MG63 (cell line): ENCODE results near the gene DPF1. TPM values are rescaled to one million over a fixed set of nuclear protein-coding genes. Genes with fewer than 3 reads are reported as not detected.

Source experiments
- DNase-seq: peaks from one replicate; pipeline ENCODE4 v3.0.0-alpha.2; 2020
- H3K27me3 ChIP-seq: fragments of 250-450 bp; sonication (Bioruptor Pico); 2 replicates; pipeline ENCODE4 v1.5.1; 2020; ENCODE audit warnings: mild to moderate bottlenecking, moderate library complexity
- H3K36me3 ChIP-seq: fragments of 250-450 bp; sonication (Bioruptor Pico); 2 replicates; pipeline ENCODE4 v1.5.1; 2020; ENCODE audit warnings: mild to moderate bottlenecking, moderate library complexity
- H3K4me3 ChIP-seq: fragments of 250-450 bp; sonication (Bioruptor Pico); 2 replicates; pipeline ENCODE4 v1.5.1; 2020; ENCODE audit warnings: mild to moderate bottlenecking, moderate library complexity
- H3K9me3 ChIP-seq: fragments of 250-450 bp; sonication (Bioruptor Pico); 2 replicates; pipeline ENCODE4 v1.5.1; 2020; ENCODE audit warnings: mild to moderate bottlenecking, moderate library complexity
- total RNA-seq: library from RNA; depleted of rRNA; stranded (reverse); fragments of >200 nt; shearing (Covaris generic); gene quantifications from 2 replicates; pipeline ENCODE4 v1.2.3, GENCODE V29; 2014; ENCODE audit warnings: low replicate concordance; rRNA removed

DPF1 gene
- total RNA-seq, 1 experiment from 2014 or later, result 6.9 TPM

DNA sequence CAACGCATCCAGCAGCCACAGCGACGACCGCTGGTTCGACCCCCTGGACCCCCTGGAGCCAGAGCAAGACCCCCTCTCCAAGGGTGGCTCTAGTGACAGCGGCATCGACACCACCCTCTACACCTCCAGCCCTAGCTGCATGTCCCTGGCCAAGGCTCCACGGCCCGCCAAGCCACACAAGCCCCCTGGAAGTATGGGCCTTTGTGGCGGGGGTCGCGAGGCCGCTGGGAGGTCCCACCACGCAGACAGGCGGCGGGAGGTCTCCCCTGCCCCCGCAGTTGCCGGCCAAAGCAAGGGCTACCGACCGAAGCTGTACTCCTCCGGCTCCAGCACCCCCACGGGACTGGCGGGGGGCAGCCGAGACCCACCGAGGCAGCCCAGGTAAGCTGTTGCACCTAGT, 59.5 kb downstream of the DPF1 start:
- DNase-seq, result no peak
- peaks cover 34% of the 10 kb centered on the region for H3K36me3 ChIP-seq
- no peaks in the 10 kb centered on the region for H3K27me3 ChIP-seq
- H3K4me3 ChIP-seq, result no peak overlapping the region
- 0 out of 2 replicates have a peak, but pooled peaks cover 4% of the 10 kb centered on the region for H3K9me3 ChIP-seq

- H3K36me3 ChIP-seq, result peaks cover 31% of the 10 kb centered on the region
These were observed 60.4 kb downstream of the DPF1 start for GRCh38 chr19:38163419-38164290.

GRCh38 chr19:38162632-38163031, 61.4 kb downstream of the DPF1 start:
- Histone ChIP-seq H3K9me3 (0 out of 2 replicates have a peak, but pooled peaks cover 4% of the 10 kb centered on the region), H3K4me3 (no peak overlapping the region), H3K27me3 (no peaks in the 10 kb centered on the region), H3K36me3 (peaks cover 28% of the 10 kb centered on the region)
- no peak for DNase-seq

More at GRCh38 chr19:38163419-38164290, 60.4 kb downstream of the DPF1 start:
- Histone ChIP-seq H3K9me3 (0 out of 2 replicates have a peak, but pooled peaks cover 4% of the 10 kb centered on the region), H3K4me3 (no peak overlapping the region), H3K27me3 (no peaks in the 10 kb centered on the region)
- no peak for DNase-seq

DNA sequence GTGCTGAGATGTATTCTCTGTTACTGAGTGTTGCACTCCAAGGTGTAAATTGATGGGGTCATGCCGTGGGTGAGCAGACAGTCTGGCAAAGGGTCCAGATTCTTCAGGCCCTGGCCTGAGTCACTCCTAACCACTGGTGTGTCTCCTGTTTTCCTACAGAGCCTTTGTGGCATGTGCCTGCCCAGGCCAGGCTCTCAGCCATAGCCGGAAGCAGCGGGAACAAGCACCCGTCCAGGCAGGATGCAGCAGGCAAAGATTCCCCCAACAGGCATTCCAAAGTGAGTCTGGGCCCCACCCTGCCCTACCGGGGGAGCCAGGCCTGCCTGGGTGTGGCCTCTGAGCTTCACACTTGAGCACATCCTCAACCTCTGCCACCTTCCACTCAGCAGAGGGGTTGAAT, 61.9 kb downstream of the DPF1 start:
- H3K9me3 ChIP-seq, result 0 out of 2 replicates have a peak, but pooled peaks cover 4% of the 10 kb centered on the region
- DNase-seq, result peak; percentile 44
- peaks cover 28% of the 10 kb centered on the region for H3K36me3 ChIP-seq
- no peaks in the 10 kb centered on the region for H3K27me3 ChIP-seq
- H3K4me3 ChIP-seq, result no peak overlapping the region

Other genes with a start within 250 kb of the DPF1 start
- gene PPP1R14A, start 32.2 kb upstream of the DPF1 start, total RNA-seq, result 1.0 TPM in 1 of 2 replicates, not detected in the other
- 1.8 and 7.7 TPM in 2 replicates for gene SPINT2, start 40.4 kb upstream of the DPF1 start, total RNA-seq
- not detected in 2 replicates for gene C19orf33, start 80.0 kb upstream of the DPF1 start, total RNA-seq
- gene YIF1B, start 91.7 kb upstream of the DPF1 start, total RNA-seq, result 192 and 294 TPM in 2 replicates
- 6.6 and 9.7 TPM in 2 replicates for gene KCNK6, start 95.6 kb upstream of the DPF1 start, total RNA-seq
- 0.25 and 2.3 TPM in 2 replicates for gene CATSPERG, start 111.6 kb upstream of the DPF1 start, total RNA-seq
- gene PSMD8, start 150.3 kb upstream of the DPF1 start, total RNA-seq, result 509 and 658 TPM in 2 replicates
- gene GGN, start 163.8 kb upstream of the DPF1 start, total RNA-seq, result not detected in 2 replicates
- 0.49 and 4.5 TPM in 2 replicates for gene SPRED3, start 164.5 kb upstream of the DPF1 start, total RNA-seq
- 12.7 and 15.3 TPM in 2 replicates for gene FAM98C, start 178.9 kb upstream of the DPF1 start, total RNA-seq
- gene RASGRP4, start 202.0 kb upstream of the DPF1 start, total RNA-seq, result not detected in 2 replicates
- gene RYR1, start 209.5 kb upstream of the DPF1 start, total RNA-seq, result not detected in 2 replicates